GM13977 (cell line): Measurements from ENCODE around the gene CYP24A1.

Experiments
- DNase-seq: peaks from one replicate; pipeline ENCODE4 v3.0.0; 2012; ENCODE audit warnings: low spot score
- CTCF ChIP-seq: IDR thresholded peaks from 2 replicates; pipeline ENCODE4 v1.5.1; 2012; ENCODE audit warnings: mild to moderate bottlenecking, control low read depth; ENCODE audit not compliant: insufficient read depth; ENCODE audit errors: extremely low read depth, missing control alignments
- in situ Hi-C: fragments of 300-500 bp; cut with MboI; formaldehyde crosslinking; loops from one replicate; pipeline ENCODE4 v1.12.0; 2022; ENCODE audit warnings: low sequenced_read_pairs, low pct_unique_long_range_greater_than_20kb, mixed read lengths, inconsistent platforms; ENCODE audit not compliant: unreplicated experiment

The CYP24A1 gene

GRCh38 chr20:54197621-54198604, 24.1 kb upstream of the CYP24A1 start:
- TF ChIP-seq CTCF: no peak
- DNase-seq: no peak
- in situ Hi-C loops: loop anchor here (25.0 kb wide), 1 partner anchor 636 kb away; no protein-coding TSS in a partner anchor

GRCh38 chr20:54195483-54196472, 22.0 kb upstream of the CYP24A1 start:
- no peak for TF ChIP-seq CTCF
- in situ Hi-C loops: loop anchor here (25.0 kb wide), 1 partner anchor 633 kb away; no protein-coding TSS in a partner anchor
- DNase-seq: no peak

- DNase-seq: no peak
- TF ChIP-seq CTCF: no peak
- in situ Hi-C loops: loop anchor here (25.0 kb wide), 1 partner anchor 633 kb away; no protein-coding TSS in a partner anchor
Observed at GRCh38 chr20:54194724-54195438, 21.1 kb upstream of the CYP24A1 start.

- no peak for TF ChIP-seq CTCF
- no peak for DNase-seq
- in situ Hi-C loops: loop anchor here (25.0 kb wide), 1 partner anchor 632 kb away; no protein-coding TSS in a partner anchor
Observed at GRCh38 chr20:54193817-54194216, 20.0 kb upstream of the CYP24A1 start.

GRCh38 chr20:54190217-54190616, 16.4 kb upstream of the CYP24A1 start:
- in situ Hi-C loops: loop anchor here (25.0 kb wide), 1 partner anchor 628 kb away; no protein-coding TSS in a partner anchor
- no peak for DNase-seq
- no peak for TF ChIP-seq CTCF
